Measurements from ENCODE around the gene MINDY4. TPM values are rescaled to one million over a fixed set of nuclear protein-coding genes. Genes with fewer than 3 reads are reported as not detected.

MINDY4 gene
- total RNA-seq: 1 to 10 TPM; 7.5 to 8.6 TPM

- intact Hi-C loops (cut with DNase I): no loop called here
- H3K27ac ChIP-seq: peak within 1 kb of the TSS; percentile 48 to 86 (median 75)
- 1 to 25% methylated on average over 2 to 61 of the region's 62 CpGs for WGBS, 2 donors
- H3K4me3 ChIP-seq: peak within 1 kb of the TSS; percentile 52 to 86
- ATAC-seq: peak; percentile 93
- peaks cover 18% of the 10 kb centered on the region for H3K4me1 ChIP-seq
- H3K27me3 ChIP-seq: no peaks in the 10 kb centered on the region
- TF ChIP-seq POLR2A (IDR thresholded peaks at IDR 0.05) (peak; percentile 22 to 59 (median 55)), CTCF (IDR thresholded peaks at IDR 0.05) (peak in 1 of 7 experiments; percentile 13)
- no peaks in the 10 kb centered on the region for H3K9me3 ChIP-seq
- no peaks in the 10 kb centered on the region for H3K36me3 ChIP-seq (replicated peaks in 1 of 2; ENCODE audit: insufficient read depth in 1 of 2, low read depth in 2 of 2)
- peak; percentile 82 to 85 (median 84) for DNase-seq
Observed at GRCh38 chr7:30771174-30771879, at the start of gene MINDY4. TSS of gene MINDY4 (plus strand) at chr7:30771417. CDS start at chr7:30771494, 77 bp downstream.

DNA sequence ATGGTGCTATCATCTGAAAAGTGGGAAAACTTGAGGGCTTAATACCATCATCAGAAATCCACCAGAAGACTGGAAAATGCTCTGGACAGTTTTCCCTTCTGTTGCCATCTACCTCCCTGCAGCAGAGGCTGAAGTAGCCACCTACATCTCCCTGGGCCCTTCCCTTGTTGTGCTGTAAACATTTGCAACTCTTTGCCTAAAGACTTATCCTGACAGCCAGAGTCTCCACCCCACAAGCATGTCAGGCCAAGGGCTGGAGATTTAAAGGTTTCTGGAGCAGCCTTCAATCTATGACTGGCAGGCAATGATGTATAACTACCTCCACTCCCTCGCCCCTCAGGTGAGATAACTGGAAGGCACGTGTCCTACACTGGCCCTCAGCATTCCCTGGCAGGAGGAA, 49.0 kb upstream of the MINDY4 start:
- no peaks in the 10 kb centered on the region for H3K9me3 ChIP-seq
- ATAC-seq (no peak), DNase-seq (no peak)
- H3K4me3 ChIP-seq: no peak overlapping the region
- H3K27me3 ChIP-seq: no peaks in the 10 kb centered on the region
- 79 to 86% methylated on average over 2 of the region's 2 CpGs for WGBS, 2 donors
- TF ChIP-seq CTCF (IDR thresholded peaks at IDR 0.05) (no peak), POLR2A (IDR thresholded peaks at IDR 0.05) (no peak)
- H3K4me1 ChIP-seq: no peaks in the 10 kb centered on the region
- intact Hi-C loops (cut with DNase I): no loop called here
- no peaks in the 10 kb centered on the region for H3K36me3 ChIP-seq (replicated peaks in 1 of 2; ENCODE audit: insufficient read depth in 1 of 2, low read depth in 2 of 2)
- no peak overlapping the region for H3K27ac ChIP-seq

GRCh38 chr7:30722671-30723070, 48.5 kb upstream of the MINDY4 start:
- no peak for TF ChIP-seq POLR2A (IDR thresholded peaks at IDR 0.05)
- TF ChIP-seq CTCF (IDR thresholded peaks at IDR 0.05): no peak
- intact Hi-C loops (cut with DNase I): no loop called here
- no peaks in the 10 kb centered on the region for H3K36me3 ChIP-seq (replicated peaks in 1 of 2; ENCODE audit: insufficient read depth in 1 of 2, low read depth in 2 of 2)
- no peak for DNase-seq
- H3K27me3 ChIP-seq: no peaks in the 10 kb centered on the region
- H3K4me3 ChIP-seq: no peak overlapping the region
- H3K27ac ChIP-seq: no peak overlapping the region
- H3K4me1 ChIP-seq: no peaks in the 10 kb centered on the region
- no peaks in the 10 kb centered on the region for H3K9me3 ChIP-seq
- ATAC-seq: no peak

DNA sequence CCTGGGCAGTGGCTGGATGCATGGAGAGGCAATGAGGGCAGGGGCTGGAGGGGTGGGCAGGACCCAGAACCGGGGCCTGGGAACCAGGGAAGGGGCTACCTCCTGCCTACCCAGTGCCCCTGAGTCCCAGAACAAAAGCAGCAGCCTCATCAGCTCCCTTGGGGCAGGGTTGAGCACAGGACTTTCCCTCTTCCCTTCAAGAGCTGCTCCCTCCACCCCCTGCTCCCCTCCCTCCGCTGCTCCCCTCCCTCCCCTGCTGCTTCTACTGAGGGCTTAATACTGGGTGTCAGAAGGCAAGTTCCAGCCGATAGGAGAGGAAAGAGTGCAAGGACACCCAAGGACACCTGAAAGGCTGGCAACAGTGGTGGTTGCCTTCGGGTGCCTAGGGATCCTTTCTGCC, 47.4 kb upstream of the MINDY4 start:
- no peak overlapping the region for H3K27ac ChIP-seq
- ATAC-seq (no peak), DNase-seq (no peak)
- intact Hi-C loops (cut with DNase I): no loop called here
- 77 to 84% methylated on average over 4 of the region's 4 CpGs for WGBS, 2 donors
- no peaks in the 10 kb centered on the region for H3K36me3 ChIP-seq (replicated peaks in 1 of 2; ENCODE audit: insufficient read depth in 1 of 2, low read depth in 2 of 2)
- TF ChIP-seq POLR2A (IDR thresholded peaks at IDR 0.05) (no peak), CTCF (IDR thresholded peaks at IDR 0.05) (no peak)
- no peaks in the 10 kb centered on the region for H3K27me3 ChIP-seq
- no peaks in the 10 kb centered on the region for H3K9me3 ChIP-seq
- no peaks in the 10 kb centered on the region for H3K4me1 ChIP-seq
- H3K4me3 ChIP-seq: no peak overlapping the region
